Stomach (tissue), 4 donors: Measurements from ENCODE around the gene PEX12.

ENCODE experiments used
- POLR2A ChIP-seq, 4 donors: fragments of 450-650 bp; IDR thresholded peaks; one replicate each; pipeline ENCODE4 v1.6.1; 2016; ENCODE audit warnings: antibody characterized with exemption in 4 of 4, control low read depth in 2 of 4, mild to moderate bottlenecking in 1 of 4, moderate library complexity in 1 of 4
- TF ChIP-seq, protein P1 (sequence below), 7 experiments: fragments of 450-650 bp in 4 of 7; fragments of 200-600 bp in 3 of 7; sonication (generic) in 3 of 7; IDR thresholded peaks; one replicate each; pipeline ENCODE4 v1.5.1; 2016 to 2019; ENCODE audit warnings: antibody characterized with exemption in 7 of 7, control low read depth in 2 of 7, mild to moderate bottlenecking in 1 of 7

DNA sequence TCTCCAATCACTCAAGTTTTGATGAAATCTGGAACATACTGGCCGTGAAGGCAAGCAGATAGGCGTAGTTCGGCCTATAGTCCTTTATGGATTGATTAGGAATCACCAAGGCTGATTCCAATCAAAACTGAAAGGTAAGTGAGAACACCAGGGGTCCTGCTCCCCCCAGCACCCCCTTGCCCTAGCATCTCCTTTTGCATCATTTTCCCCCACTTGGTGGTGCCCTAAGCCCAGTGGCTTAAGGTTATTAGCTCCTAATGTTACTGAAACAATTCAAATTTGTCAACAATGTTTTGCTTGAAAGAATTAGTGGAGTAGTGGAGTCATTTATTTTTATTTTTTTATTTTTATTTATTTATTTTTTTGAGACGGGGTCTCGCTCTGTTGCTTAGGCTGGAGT lies 22.7 kb downstream of the PEX12 start:
- TF ChIP-seq, protein P1, sequence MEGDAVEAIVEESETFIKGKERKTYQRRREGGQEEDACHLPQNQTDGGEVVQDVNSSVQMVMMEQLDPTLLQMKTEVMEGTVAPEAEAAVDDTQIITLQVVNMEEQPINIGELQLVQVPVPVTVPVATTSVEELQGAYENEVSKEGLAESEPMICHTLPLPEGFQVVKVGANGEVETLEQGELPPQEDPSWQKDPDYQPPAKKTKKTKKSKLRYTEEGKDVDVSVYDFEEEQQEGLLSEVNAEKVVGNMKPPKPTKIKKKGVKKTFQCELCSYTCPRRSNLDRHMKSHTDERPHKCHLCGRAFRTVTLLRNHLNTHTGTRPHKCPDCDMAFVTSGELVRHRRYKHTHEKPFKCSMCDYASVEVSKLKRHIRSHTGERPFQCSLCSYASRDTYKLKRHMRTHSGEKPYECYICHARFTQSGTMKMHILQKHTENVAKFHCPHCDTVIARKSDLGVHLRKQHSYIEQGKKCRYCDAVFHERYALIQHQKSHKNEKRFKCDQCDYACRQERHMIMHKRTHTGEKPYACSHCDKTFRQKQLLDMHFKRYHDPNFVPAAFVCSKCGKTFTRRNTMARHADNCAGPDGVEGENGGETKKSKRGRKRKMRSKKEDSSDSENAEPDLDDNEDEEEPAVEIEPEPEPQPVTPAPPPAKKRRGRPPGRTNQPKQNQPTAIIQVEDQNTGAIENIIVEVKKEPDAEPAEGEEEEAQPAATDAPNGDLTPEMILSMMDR (IDR thresholded peaks at IDR 0.05): no peak
- no peak for TF ChIP-seq POLR2A (IDR thresholded peaks at IDR 0.05)
